Ovary (tissue), 3 donors: Measurements from ENCODE around the gene ALG2.

Source experiments
- CTCF ChIP-seq, 3 donors: fragments of 450-650 bp in 2 of 3; fragments of 200-600 bp in 1 of 3; IDR thresholded peaks; one replicate each; pipeline versions ENCODE4 v1.5.1 to v1.8.0; 2016 to 2022; ENCODE audit warnings: antibody characterized with exemption in 3 of 3, mild to moderate bottlenecking in 1 of 3
- POLR2A ChIP-seq: fragments of 450-650 bp; IDR thresholded peaks from one replicate; pipeline ENCODE4 v1.6.1; 2017; ENCODE audit warnings: antibody characterized with exemption, mild to moderate bottlenecking, moderate library complexity
- donor health status: DM: no; HTN: no; CAD: no.

- TF ChIP-seq CTCF (IDR thresholded peaks at IDR 0.05), result no peak
- TF ChIP-seq POLR2A, result no peak
These were observed 28.3 kb downstream of the ALG2 start for GRCh38 chr9:99193466-99193821.
